Measurements from ENCODE around the gene PERM1. TPM values are rescaled to one million over a fixed set of nuclear protein-coding genes. Genes with fewer than 3 reads are reported as not detected.

PERM1 gene
- polyA plus RNA-seq, 1 donor = 0.22 TPM

Other genes starting within 250 kb of the PERM1 start
- 18.1 TPM for gene SAMD11, start 58.2 kb downstream of the PERM1 start, polyA plus RNA-seq
- 49.2 TPM for gene NOC2L, start 22.8 kb downstream of the PERM1 start, polyA plus RNA-seq
- 6.8 TPM for gene KLHL17, start 21.5 kb downstream of the PERM1 start, polyA plus RNA-seq
- gene PLEKHN1, start 15.6 kb downstream of the PERM1 start, polyA plus RNA-seq = 0.49 TPM
- 10.7 TPM for gene HES4, start 18.0 kb upstream of the PERM1 start, polyA plus RNA-seq
- gene ISG15, start 31.4 kb upstream of the PERM1 start, polyA plus RNA-seq = 26.0 TPM
- 116 TPM for gene AGRN, start 38.0 kb upstream of the PERM1 start, polyA plus RNA-seq
- gene RNF223, start 92.2 kb upstream of the PERM1 start, polyA plus RNA-seq = 0.06 TPM
- 9.4 TPM for gene C1orf159, start 134.0 kb upstream of the PERM1 start, polyA plus RNA-seq
- gene TTLL10, start 191.8 kb upstream of the PERM1 start, polyA plus RNA-seq = 0.64 TPM
- gene TNFRSF18, start 224.5 kb upstream of the PERM1 start, polyA plus RNA-seq = 0.49 TPM
- 1.1 TPM for gene TNFRSF4, start 232.1 kb upstream of the PERM1 start, polyA plus RNA-seq
- gene SDF4, start 249.9 kb upstream of the PERM1 start, polyA plus RNA-seq = 174 TPM